ENCODE data around the gene UCHL3. TPM values are rescaled to one million over a fixed set of nuclear protein-coding genes. Genes with fewer than 3 reads are reported as not detected.

UCHL3 gene
- total RNA-seq, 1 experiment from 2014 or later: 50.8 TPM

DNA sequence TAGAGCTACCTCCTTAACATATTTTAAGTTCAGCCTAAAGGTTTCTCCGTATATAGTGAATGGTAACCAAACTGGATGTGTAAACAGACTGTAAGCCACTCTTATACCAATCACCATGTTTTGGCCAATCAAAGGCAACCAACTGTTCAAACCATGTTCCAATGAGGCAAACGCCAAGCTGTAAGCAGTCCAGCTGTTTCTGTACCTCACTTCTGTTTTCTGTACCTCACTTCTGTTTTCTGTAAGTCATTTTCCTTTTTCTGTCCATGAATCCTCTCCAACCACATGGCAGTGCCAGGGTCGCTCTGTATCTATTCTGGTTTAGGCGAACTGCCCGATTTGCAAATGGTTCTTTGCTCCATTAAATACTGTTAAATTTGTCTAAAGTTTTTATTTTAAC, 36.3 kb upstream of the UCHL3 start:
- Histone ChIP-seq H2BK20ac (ENCODE audit: low read depth, low read length, poor library complexity, severe bottlenecking) (no peak overlapping the region), H2BK120ac (ENCODE audit: low read depth, low read length, poor library complexity, severe bottlenecking) (no peak overlapping the region), H3K4me2 (ENCODE audit: insufficient read depth, insufficient read length, low read length) (no peak overlapping the region), H3K23me2 (ENCODE audit: insufficient read length, low read depth, low read length, poor library complexity, severe bottlenecking) (no peaks in the 10 kb centered on the region), H3K4ac (ENCODE audit: low read depth, low read length) (no peak overlapping the region), H3K79me1 (ENCODE audit: insufficient read depth, low read depth, low read length, poor library complexity, severe bottlenecking) (no peaks in the 10 kb centered on the region), H2AK5ac (ENCODE audit: insufficient read length, low read length) (no peak overlapping the region), H2BK5ac (ENCODE audit: insufficient read length, low read length) (no peak overlapping the region), H3K4me1 (ENCODE audit: insufficient read depth, low read length) (no peaks in the 10 kb centered on the region), H3K9me3 (ENCODE audit: control insufficient read depth, low read depth, low read length) (no peaks in the 10 kb centered on the region), H3K27me3 (ENCODE audit: insufficient read depth, low read length) (no peaks in the 10 kb centered on the region; the same call in 1 of the 2 replicates), H3T11ph (ENCODE audit: low read length) (no peak overlapping the region), H3K14ac (ENCODE audit: insufficient read depth, low read length) (no peak overlapping the region), H4K91ac (ENCODE audit: insufficient read length, low read depth, low read length) (no peak overlapping the region), H3K56ac (ENCODE audit: insufficient read length, low read depth, low read length) (no peak overlapping the region), H2AFZ (ENCODE audit: low read length) (no peak overlapping the region), H4K8ac (replicated peaks; ENCODE audit: insufficient read length, low read depth, low read length) (no peak overlapping the region), H3K27ac (ENCODE audit: insufficient read length, low read depth, low read length) (no peak overlapping the region), H4K20me1 (ENCODE audit: control insufficient read depth, insufficient read depth, insufficient read length) (no peaks in the 10 kb centered on the region), H4K5ac (ENCODE audit: insufficient read length, low read depth, low read length) (no peak overlapping the region), H2BK15ac (ENCODE audit: low read depth, low read length) (no peak overlapping the region), H2BK12ac (ENCODE audit: insufficient read length, low read depth, low read length) (no peak overlapping the region), H3K23ac (ENCODE audit: insufficient read length, low read depth, low read length) (no peak overlapping the region), H3K9ac (ENCODE audit: extremely low read depth, insufficient read length, low read length) (no peak overlapping the region), H3K18ac (ENCODE audit: insufficient read length, low read depth, low read length) (no peak overlapping the region), H3K79me2 (ENCODE audit: insufficient read depth, low read length) (no peaks in the 10 kb centered on the region)
- Mint-ChIP-seq H3K36me3 (ENCODE audit: insufficient read depth in 1 of 3, low read depth in 3 of 3) (peaks cover 0 to 6% (median 4%) of the 10 kb centered on the region in 3 experiments; a peak in 1 of 7 replicates), H3K4me3 (no peak overlapping the region), H3K27me3 (ENCODE audit: low read depth) (no peaks in the 10 kb centered on the region), H3K9me3 (peaks cover 5 to 7% of the 10 kb centered on the region in 2 experiments; a peak in 3 of 5 replicates), H3K4me1 (no peaks in the 10 kb centered on the region), H3K27ac (no peak overlapping the region)
- DNase-seq: no peak
- no peak for TF ChIP-seq CTCF (conservative IDR thresholded peaks at IDR 0.05)
- WGBS (ENCODE audit: extremely low coverage, insufficient read length, low lambda C conversion rate): no CpG with 5 or more reads among the region's 5 CpGs

Measured in H9 (cell line).